Measurements from ENCODE around the gene RAC3.

- TF ChIP-seq CTCF (IDR thresholded peaks at IDR 0.05; ENCODE audit: insufficient read depth, low read length, poor library complexity, severe bottlenecking): no peak
- no peak for TF ChIP-seq EZH2phosphoT487 (conservative IDR thresholded peaks at IDR 0.05; ENCODE audit: low read length)
Measured at GRCh38 chr17:81999587-81999975, 31.9 kb upstream of the RAC3 start.
